GM23338 (cell line): ENCODE results near the gene CD109. TPM values are rescaled to one million over a fixed set of nuclear protein-coding genes. Genes with fewer than 3 reads are reported as not detected.
A peak's percentile ranks its signal among the peaks of the same experiment; 100 is the strongest.

ENCODE experiments used
- ATAC-seq: fragments of 200-7000 bp; cut with Tn5 transposase; 3 replicates; pipeline ENCODE4 v1.9.1; 2020
- DNase-seq: peaks from one replicate; pipeline ENCODE4 v3.0.0-alpha.2; 2015; ENCODE audit warnings: low spot score
- H2AFZ ChIP-seq: fragments of 200-600 bp; sonication (generic); 2 replicates; pipeline ENCODE4 v1.8.0; 2016; ENCODE audit warnings: antibody characterized with exemption, mild to moderate bottlenecking, moderate library complexity
- H3F3A ChIP-seq: fragments of 200-600 bp; sonication (generic); replicated peaks from 2 replicates; pipeline ENCODE4 v1.8.0; 2017; ENCODE audit warnings: antibody characterized with exemption, mixed run types, low read depth
- H3K27ac ChIP-seq: fragments of 200-600 bp; sonication (generic); 2 replicates; pipeline ENCODE4 v1.6.1; 2016; ENCODE audit warnings: low read depth
- H3K27me3 ChIP-seq: fragments of 200-600 bp; sonication (generic); 2 replicates; pipeline ENCODE4 v1.8.0; 2016; ENCODE audit warnings: mild to moderate bottlenecking, mixed run types, moderate library complexity; ENCODE audit not compliant: insufficient read depth
- H3K36me3 ChIP-seq: fragments of 200-600 bp; sonication (generic); 2 replicates; pipeline ENCODE4 v1.8.0; 2016; ENCODE audit warnings: mild to moderate bottlenecking; ENCODE audit not compliant: insufficient read depth
- H3K4me1 ChIP-seq: fragments of 200-600 bp; sonication (generic); 2 replicates; pipeline ENCODE4 v1.8.0; 2016; ENCODE audit warnings: mild to moderate bottlenecking, moderate library complexity; ENCODE audit not compliant: insufficient read depth
- H3K4me2 ChIP-seq: fragments of 200-600 bp; sonication (generic); 2 replicates; pipeline ENCODE4 v1.7.1; 2017; ENCODE audit warnings: mixed run types
- H3K4me3 ChIP-seq: fragments of 200-600 bp; sonication (generic); 2 replicates; pipeline ENCODE4 v1.6.1; 2016; ENCODE audit warnings: mixed run types
- H3K79me2 ChIP-seq: fragments of 200-600 bp; sonication (generic); replicated peaks from 2 replicates; pipeline ENCODE4 v1.8.0; 2017; ENCODE audit warnings: mild to moderate bottlenecking; ENCODE audit not compliant: insufficient read depth
- H3K9me2 ChIP-seq: fragments of 200-600 bp; sonication (generic); 2 replicates; pipeline ENCODE4 v1.8.0; 2017; ENCODE audit not compliant: insufficient read depth
- H4K20me1 ChIP-seq: fragments of 200-600 bp; sonication (generic); replicated peaks from 2 replicates; pipeline ENCODE4 v1.8.0; 2017; ENCODE audit warnings: mild to moderate bottlenecking; ENCODE audit not compliant: insufficient read depth
- H3K27ac Mint-ChIP-seq: 2 replicates; pipeline ENCODE4 v1.8.0; 2020; ENCODE audit warnings: inconsistent platforms, mild to moderate bottlenecking, moderate library complexity, mixed read lengths
- H3K27me3 Mint-ChIP-seq: 3 replicates; pipeline ENCODE4 v1.8.0; 2022; ENCODE audit warnings: low read depth, mild to moderate bottlenecking, moderate library complexity, mixed read lengths, inconsistent platforms; ENCODE audit not compliant: insufficient read depth, poor library complexity
- H3K36me3 Mint-ChIP-seq: 3 replicates; pipeline ENCODE4 v1.8.0; 2021; ENCODE audit warnings: low read depth, mild to moderate bottlenecking, inconsistent platforms, moderate library complexity, mixed read lengths
- H3K4me1 Mint-ChIP-seq: 3 replicates; pipeline ENCODE4 v1.8.0; 2020; ENCODE audit warnings: mild to moderate bottlenecking, inconsistent platforms, mixed read lengths
- H3K4me3 Mint-ChIP-seq: 3 replicates; pipeline ENCODE4 v1.8.0; 2021; ENCODE audit warnings: moderate library complexity, mild to moderate bottlenecking, inconsistent platforms, mixed read lengths
- H3K9me3 Mint-ChIP-seq: 3 replicates; pipeline ENCODE4 v1.8.0; 2020; ENCODE audit warnings: moderate library complexity, mild to moderate bottlenecking, inconsistent platforms, mixed read lengths
- EZH2 ChIP-seq: fragments of 200-600 bp; sonication (generic); IDR thresholded peaks from one replicate; pipeline ENCODE4 v1.8.0; 2017; ENCODE audit warnings: antibody characterized with exemption, mild to moderate bottlenecking, low read depth; ENCODE audit not compliant: unreplicated experiment
- EZH2phosphoT487 ChIP-seq: fragments of 200-600 bp; sonication (generic); IDR thresholded peaks from one replicate; pipeline ENCODE4 v1.8.1; 2018; ENCODE audit warnings: antibody characterized with exemption; ENCODE audit not compliant: unreplicated experiment
- JUNB ChIP-seq: IDR thresholded peaks from one replicate; pipeline ENCODE4 v1.6.1; 2016; ENCODE audit warnings: antibody characterized with exemption; ENCODE audit not compliant: unreplicated experiment
- NANOG ChIP-seq: IDR thresholded peaks from 2 replicates; pipeline ENCODE4 v1.6.1; 2016; ENCODE audit warnings: antibody characterized with exemption, borderline replicate concordance
- POLR2AphosphoS5 ChIP-seq: IDR thresholded peaks from 2 replicates; pipeline ENCODE4 v1.6.1; 2016; ENCODE audit warnings: antibody characterized with exemption, low read depth
- STAT1 ChIP-seq: IDR thresholded peaks from one replicate; pipeline ENCODE4 v1.6.1; 2016; ENCODE audit warnings: antibody characterized with exemption; ENCODE audit not compliant: unreplicated experiment
- ZNF114 ChIP-seq: fragments of 250-450 bp; sonication (Bioruptor Pico); IDR thresholded peaks from 2 replicates; pipeline ENCODE4 v1.5.0; 2020; ENCODE audit warnings: mild to moderate bottlenecking, moderate library complexity
- polyA plus RNA-seq: library from polyadenylated mRNA; unstranded; fragments of >200 nt; fragmentation: Nextera tagmentation; extraction: Ambion mirVana; gene quantifications from 2 replicates; pipeline ENCODE4 v1.2.1, GENCODE V29; 2016
- total RNA-seq: library from RNA; depleted of rRNA; stranded (reverse); fragments of >200 nt; shearing (Covaris generic); gene quantifications from 2 replicates; pipeline ENCODE4 v1.2.3, GENCODE V29; 2014
- TF ChIP-seq, protein P1 (sequence below): IDR thresholded peaks from 2 replicates; pipeline ENCODE4 v1.6.1; 2016; ENCODE audit warnings: antibody characterized with exemption
- TF ChIP-seq, protein P2 (sequence below): IDR thresholded peaks from one replicate; pipeline ENCODE4 v1.6.1; 2018; ENCODE audit warnings: antibody characterized with exemption; ENCODE audit not compliant: unreplicated experiment
- TF ChIP-seq, protein P3 (sequence below), 2 experiments: fragments of 200-600 bp in 1 of 2; sonication (generic) in 1 of 2; conservative IDR thresholded peaks; 2 replicates each; pipeline versions ENCODE4 v1.5.1 to v1.6.1; 2016 to 2017; ENCODE audit warnings: antibody characterized with exemption in 2 of 2, low read depth in 2 of 2, mild to moderate bottlenecking in 2 of 2, moderate library complexity in 1 of 2

The CD109 gene
- total and polyA plus RNA-seq, 2 experiments from 2014 or later: 1.1 to 5.3 TPM

DNA sequence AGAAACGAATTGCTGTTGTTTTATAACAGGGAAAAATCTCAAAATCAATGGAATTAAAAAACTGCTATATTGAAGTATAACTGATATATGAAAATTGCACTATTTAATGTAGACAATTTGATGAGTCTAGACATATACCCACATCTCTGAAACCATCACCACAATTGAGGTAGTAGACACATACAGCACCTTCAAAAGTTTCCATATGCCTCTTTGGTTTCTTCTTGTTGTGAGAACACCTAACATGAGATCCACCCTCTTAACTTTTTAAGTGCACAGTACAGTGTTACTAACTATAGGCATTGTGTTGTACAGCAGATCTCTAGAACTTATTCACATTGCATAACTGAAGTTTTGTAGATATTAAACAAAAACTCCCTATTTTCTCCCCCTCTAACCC lies 28.2 kb upstream of the CD109 start (continued):
- TF ChIP-seq, protein P1, sequence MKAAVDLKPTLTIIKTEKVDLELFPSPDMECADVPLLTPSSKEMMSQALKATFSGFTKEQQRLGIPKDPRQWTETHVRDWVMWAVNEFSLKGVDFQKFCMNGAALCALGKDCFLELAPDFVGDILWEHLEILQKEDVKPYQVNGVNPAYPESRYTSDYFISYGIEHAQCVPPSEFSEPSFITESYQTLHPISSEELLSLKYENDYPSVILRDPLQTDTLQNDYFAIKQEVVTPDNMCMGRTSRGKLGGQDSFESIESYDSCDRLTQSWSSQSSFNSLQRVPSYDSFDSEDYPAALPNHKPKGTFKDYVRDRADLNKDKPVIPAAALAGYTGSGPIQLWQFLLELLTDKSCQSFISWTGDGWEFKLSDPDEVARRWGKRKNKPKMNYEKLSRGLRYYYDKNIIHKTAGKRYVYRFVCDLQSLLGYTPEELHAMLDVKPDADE: no peak
- TF ChIP-seq EZH2 (no peak), STAT1 (no peak), NANOG (no peak), POLR2AphosphoS5 (no peak)
- TF ChIP-seq, protein P2, sequence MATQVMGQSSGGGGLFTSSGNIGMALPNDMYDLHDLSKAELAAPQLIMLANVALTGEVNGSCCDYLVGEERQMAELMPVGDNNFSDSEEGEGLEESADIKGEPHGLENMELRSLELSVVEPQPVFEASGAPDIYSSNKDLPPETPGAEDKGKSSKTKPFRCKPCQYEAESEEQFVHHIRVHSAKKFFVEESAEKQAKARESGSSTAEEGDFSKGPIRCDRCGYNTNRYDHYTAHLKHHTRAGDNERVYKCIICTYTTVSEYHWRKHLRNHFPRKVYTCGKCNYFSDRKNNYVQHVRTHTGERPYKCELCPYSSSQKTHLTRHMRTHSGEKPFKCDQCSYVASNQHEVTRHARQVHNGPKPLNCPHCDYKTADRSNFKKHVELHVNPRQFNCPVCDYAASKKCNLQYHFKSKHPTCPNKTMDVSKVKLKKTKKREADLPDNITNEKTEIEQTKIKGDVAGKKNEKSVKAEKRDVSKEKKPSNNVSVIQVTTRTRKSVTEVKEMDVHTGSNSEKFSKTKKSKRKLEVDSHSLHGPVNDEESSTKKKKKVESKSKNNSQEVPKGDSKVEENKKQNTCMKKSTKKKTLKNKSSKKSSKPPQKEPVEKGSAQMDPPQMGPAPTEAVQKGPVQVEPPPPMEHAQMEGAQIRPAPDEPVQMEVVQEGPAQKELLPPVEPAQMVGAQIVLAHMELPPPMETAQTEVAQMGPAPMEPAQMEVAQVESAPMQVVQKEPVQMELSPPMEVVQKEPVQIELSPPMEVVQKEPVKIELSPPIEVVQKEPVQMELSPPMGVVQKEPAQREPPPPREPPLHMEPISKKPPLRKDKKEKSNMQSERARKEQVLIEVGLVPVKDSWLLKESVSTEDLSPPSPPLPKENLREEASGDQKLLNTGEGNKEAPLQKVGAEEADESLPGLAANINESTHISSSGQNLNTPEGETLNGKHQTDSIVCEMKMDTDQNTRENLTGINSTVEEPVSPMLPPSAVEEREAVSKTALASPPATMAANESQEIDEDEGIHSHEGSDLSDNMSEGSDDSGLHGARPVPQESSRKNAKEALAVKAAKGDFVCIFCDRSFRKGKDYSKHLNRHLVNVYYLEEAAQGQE: no peak

DNA sequence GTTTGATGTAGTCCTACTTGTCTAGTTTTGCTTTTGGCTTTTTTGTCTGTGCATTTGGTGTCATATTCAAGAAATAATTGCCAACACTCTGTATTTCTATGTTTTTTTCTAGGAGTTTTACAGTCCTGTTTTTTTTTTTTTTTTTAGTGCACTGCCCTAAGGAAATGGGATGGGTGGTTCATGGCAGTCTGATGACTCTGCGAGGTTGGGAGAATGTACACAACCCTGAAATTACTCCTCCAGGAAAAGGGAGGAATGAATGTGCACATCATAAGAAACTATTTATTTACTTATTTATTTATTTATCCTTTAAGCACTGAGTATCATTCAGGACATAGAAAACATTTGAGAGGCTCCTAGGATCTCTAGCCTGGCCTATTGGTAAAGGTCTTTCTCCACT lies 27.0 kb upstream of the CD109 start:
- Histone ChIP-seq H3K27ac (no peak overlapping the region), H3K79me2 (no peaks in the 10 kb centered on the region), H3K36me3 (no peaks in the 10 kb centered on the region), H3K4me3 (no peak overlapping the region), H3K27me3 (no peaks in the 10 kb centered on the region), H3K4me1 (no peaks in the 10 kb centered on the region), H4K20me1 (no peaks in the 10 kb centered on the region), H3K9me2 (no peaks in the 10 kb centered on the region), H3K4me2 (no peak overlapping the region), H3F3A (no peaks in the 10 kb centered on the region), H2AFZ (no peak overlapping the region)
- no peak for TF ChIP-seq JUNB
- Mint-ChIP-seq H3K36me3 (no peaks in the 10 kb centered on the region), H3K9me3 (no peaks in the 10 kb centered on the region), H3K27me3 (no peaks in the 10 kb centered on the region), H3K4me1 (no peaks in the 10 kb centered on the region), H3K4me3 (no peak overlapping the region), H3K27ac (no peak overlapping the region)
- no peak for ATAC-seq
- no peak for DNase-seq

DNA sequence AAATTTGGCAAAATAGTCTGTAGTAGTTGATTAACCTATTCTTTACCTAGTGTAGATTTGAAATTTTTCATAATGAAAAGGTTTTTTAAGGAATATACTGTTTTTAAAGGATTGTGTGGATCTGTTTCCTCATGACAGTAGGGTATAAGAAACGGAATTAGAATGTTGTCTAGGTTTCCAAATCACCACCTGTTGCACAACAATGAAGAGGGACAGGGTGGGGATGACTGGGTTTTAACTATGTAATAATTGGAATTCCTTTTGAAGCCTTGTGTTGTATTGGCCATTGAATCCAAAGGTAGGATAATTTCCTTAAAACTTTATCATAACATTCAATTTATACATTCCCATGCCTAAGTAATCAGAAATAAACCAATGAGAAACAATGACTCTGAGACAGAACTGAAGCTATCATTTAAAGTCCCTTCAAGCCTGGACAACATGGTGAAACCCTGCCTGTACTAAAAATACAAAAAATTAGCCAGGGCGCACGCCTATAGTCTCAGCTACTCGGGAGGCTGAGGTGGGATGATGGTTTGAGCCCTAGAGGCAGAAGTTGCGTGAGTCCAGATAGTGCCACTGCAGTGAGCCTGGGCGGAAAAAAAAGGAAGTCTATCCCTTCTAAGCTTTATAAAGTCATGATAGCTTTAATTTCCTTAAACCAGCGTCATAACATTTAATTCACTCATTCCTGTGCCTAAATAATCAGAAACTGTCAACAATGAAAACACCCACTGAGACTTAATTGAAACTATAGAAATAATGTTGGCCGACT lies 23.9 kb upstream of the CD109 start:
- no peak overlapping the region for H3K27ac ChIP-seq
- H3K27me3 ChIP-seq: no peaks in the 10 kb centered on the region
- Mint-ChIP-seq H3K27me3 (no peaks in the 10 kb centered on the region), H3K4me3 (no peak overlapping the region), H3K36me3 (no peaks in the 10 kb centered on the region), H3K27ac (no peak overlapping the region), H3K4me1 (no peaks in the 10 kb centered on the region), H3K9me3 (no peaks in the 10 kb centered on the region)
- ATAC-seq (no peak), DNase-seq (no peak)
- H3K4me2 ChIP-seq: no peak overlapping the region
- H3K9me2 ChIP-seq: no peaks in the 10 kb centered on the region
- H3K79me2 ChIP-seq: no peaks in the 10 kb centered on the region
- H2AFZ ChIP-seq: peak overlapping the region; percentile 20; the same call in 1 of the 2 replicates
- no peaks in the 10 kb centered on the region for H4K20me1 ChIP-seq
- no peak overlapping the region for H3K4me3 ChIP-seq
- no peaks in the 10 kb centered on the region for H3K4me1 ChIP-seq
- H3K36me3 ChIP-seq: no peaks in the 10 kb centered on the region
- no peaks in the 10 kb centered on the region for H3F3A ChIP-seq
- no peak for TF ChIP-seq EZH2
- no peak for TF ChIP-seq EZH2phosphoT487
- TF ChIP-seq, protein P3, sequence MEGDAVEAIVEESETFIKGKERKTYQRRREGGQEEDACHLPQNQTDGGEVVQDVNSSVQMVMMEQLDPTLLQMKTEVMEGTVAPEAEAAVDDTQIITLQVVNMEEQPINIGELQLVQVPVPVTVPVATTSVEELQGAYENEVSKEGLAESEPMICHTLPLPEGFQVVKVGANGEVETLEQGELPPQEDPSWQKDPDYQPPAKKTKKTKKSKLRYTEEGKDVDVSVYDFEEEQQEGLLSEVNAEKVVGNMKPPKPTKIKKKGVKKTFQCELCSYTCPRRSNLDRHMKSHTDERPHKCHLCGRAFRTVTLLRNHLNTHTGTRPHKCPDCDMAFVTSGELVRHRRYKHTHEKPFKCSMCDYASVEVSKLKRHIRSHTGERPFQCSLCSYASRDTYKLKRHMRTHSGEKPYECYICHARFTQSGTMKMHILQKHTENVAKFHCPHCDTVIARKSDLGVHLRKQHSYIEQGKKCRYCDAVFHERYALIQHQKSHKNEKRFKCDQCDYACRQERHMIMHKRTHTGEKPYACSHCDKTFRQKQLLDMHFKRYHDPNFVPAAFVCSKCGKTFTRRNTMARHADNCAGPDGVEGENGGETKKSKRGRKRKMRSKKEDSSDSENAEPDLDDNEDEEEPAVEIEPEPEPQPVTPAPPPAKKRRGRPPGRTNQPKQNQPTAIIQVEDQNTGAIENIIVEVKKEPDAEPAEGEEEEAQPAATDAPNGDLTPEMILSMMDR (conservative IDR thresholded peaks at IDR 0.05; ENCODE audit: low read depth in 2 of 2): no peak
- TF ChIP-seq ZNF114 (CRISPR knock-in tag): no peak
- TF ChIP-seq, protein P1: no peak
- TF ChIP-seq JUNB: no peak
- TF ChIP-seq STAT1: no peak
- no peak for TF ChIP-seq NANOG
- no peak for TF ChIP-seq POLR2AphosphoS5
